ENCODE results near the gene PAPSS1. TPM values are rescaled to one million over a fixed set of nuclear protein-coding genes. Genes with fewer than 3 reads are reported as not detected.

PAPSS1 gene
- total and polyA plus RNA-seq, 2 donors from 2014 or later = 28.1 to 47.7 TPM

DNA sequence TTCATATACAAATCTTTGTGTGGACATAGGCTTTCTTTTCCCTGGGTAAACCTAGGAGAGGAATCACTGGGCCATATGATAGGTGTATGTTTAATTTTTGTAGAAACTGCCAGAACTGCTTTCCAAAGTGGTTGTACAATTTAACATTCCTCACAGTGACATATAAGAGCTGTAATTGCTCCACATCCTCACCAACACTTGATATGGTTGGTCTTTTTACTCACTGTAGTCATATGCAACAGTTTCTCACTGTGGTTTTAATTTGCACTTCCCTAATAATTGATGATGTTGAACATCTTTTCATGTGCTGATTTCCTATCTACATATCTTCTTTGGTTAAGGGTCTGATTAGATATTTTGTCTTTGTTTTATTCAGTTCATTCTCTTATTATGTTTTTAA lies 24.5 kb upstream of the PAPSS1 start:
- Histone ChIP-seq H3K27me3 (ENCODE audit: control insufficient read depth, insufficient read depth, low read length) (no peaks in the 10 kb centered on the region), H3K9ac (ENCODE audit: low read length in 3 of 3) (no peak overlapping the region), H3K36me3 (ENCODE audit: control insufficient read depth in 2 of 3, insufficient read depth in 3 of 3, low read length in 3 of 3) (no peaks in the 10 kb centered on the region), H3K4me1 (ENCODE audit: control insufficient read depth in 2 of 3, insufficient read depth in 2 of 3, low read depth in 1 of 3, low read length in 3 of 3) (peaks cover 0 to 3% (median 2%) of the 10 kb centered on the region in 3 donors), H3K27ac (ENCODE audit: low read depth in 2 of 2, low read length in 2 of 2) (no peak overlapping the region), H3K4me3 (ENCODE audit: low read length in 3 of 3) (no peak overlapping the region), H3K9me3 (ENCODE audit: control insufficient read depth in 2 of 3, insufficient read depth in 1 of 3, low read length in 3 of 3) (no peaks in the 10 kb centered on the region)
- no peak for FAIRE-seq
- intact Hi-C loops (cut with DNase I) = no loop called here
- no peak for DNase-seq
- TF ChIP-seq, protein P1, sequence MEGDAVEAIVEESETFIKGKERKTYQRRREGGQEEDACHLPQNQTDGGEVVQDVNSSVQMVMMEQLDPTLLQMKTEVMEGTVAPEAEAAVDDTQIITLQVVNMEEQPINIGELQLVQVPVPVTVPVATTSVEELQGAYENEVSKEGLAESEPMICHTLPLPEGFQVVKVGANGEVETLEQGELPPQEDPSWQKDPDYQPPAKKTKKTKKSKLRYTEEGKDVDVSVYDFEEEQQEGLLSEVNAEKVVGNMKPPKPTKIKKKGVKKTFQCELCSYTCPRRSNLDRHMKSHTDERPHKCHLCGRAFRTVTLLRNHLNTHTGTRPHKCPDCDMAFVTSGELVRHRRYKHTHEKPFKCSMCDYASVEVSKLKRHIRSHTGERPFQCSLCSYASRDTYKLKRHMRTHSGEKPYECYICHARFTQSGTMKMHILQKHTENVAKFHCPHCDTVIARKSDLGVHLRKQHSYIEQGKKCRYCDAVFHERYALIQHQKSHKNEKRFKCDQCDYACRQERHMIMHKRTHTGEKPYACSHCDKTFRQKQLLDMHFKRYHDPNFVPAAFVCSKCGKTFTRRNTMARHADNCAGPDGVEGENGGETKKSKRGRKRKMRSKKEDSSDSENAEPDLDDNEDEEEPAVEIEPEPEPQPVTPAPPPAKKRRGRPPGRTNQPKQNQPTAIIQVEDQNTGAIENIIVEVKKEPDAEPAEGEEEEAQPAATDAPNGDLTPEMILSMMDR (IDR thresholded peaks at IDR 0.05; ENCODE audit: borderline replicate concordance, extremely low read depth, insufficient read depth) = no peak

- intact Hi-C loops (cut with DNase I) = no loop called here
- peaks cover 0 to 3% (median 2%) of the 10 kb centered on the region in 3 donors for H3K4me1 ChIP-seq (ENCODE audit: control insufficient read depth in 2 of 3, insufficient read depth in 2 of 3, low read depth in 1 of 3, low read length in 3 of 3)
- FAIRE-seq (no peak), DNase-seq (no peak)
- H3K36me3 ChIP-seq (ENCODE audit: control insufficient read depth in 2 of 3, insufficient read depth in 3 of 3, low read length in 3 of 3) = no peaks in the 10 kb centered on the region
- no peaks in the 10 kb centered on the region for H3K9me3 ChIP-seq (ENCODE audit: control insufficient read depth in 2 of 3, insufficient read depth in 1 of 3, low read length in 3 of 3)
- no peak overlapping the region for H3K4me3 ChIP-seq (ENCODE audit: low read length in 3 of 3)
- TF ChIP-seq, protein P1 (IDR thresholded peaks at IDR 0.05; ENCODE audit: borderline replicate concordance, extremely low read depth, insufficient read depth) = no peak
- no peak overlapping the region for H3K9ac ChIP-seq (ENCODE audit: low read length in 3 of 3)
- no peak overlapping the region for H3K27ac ChIP-seq (ENCODE audit: low read depth in 2 of 2, low read length in 2 of 2)
- no peaks in the 10 kb centered on the region for H3K27me3 ChIP-seq (ENCODE audit: control insufficient read depth, insufficient read depth, low read length)
Measured at GRCh38 chr4:107743532-107743931, 23.5 kb upstream of the PAPSS1 start.

DNA sequence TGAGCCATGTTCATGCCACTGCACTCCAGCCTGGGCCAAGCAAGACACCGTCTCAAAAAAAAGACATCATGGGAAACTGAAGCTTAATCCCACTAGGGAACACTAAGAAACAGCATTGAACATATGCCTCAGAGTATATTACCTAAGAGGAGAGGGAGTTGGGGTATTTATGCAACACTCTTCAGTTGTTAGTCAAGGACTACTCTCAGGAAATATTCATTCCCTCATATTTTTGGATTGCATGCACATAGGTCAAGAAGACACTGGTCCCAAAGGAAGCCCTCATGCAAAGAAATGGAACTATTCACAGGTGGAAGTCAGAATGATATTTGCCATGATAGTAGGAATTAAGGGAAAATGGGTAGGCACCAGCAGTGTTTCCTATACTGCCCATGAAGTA lies 22.8 kb upstream of the PAPSS1 start:
- intact Hi-C loops (cut with DNase I) = no loop called here
- Histone ChIP-seq H3K9ac (ENCODE audit: low read length in 3 of 3) (no peak overlapping the region), H3K4me1 (ENCODE audit: control insufficient read depth in 2 of 3, insufficient read depth in 2 of 3, low read depth in 1 of 3, low read length in 3 of 3) (peaks cover 0 to 3% (median 2%) of the 10 kb centered on the region in 3 donors), H3K4me3 (ENCODE audit: low read length in 3 of 3) (no peak overlapping the region), H3K36me3 (ENCODE audit: control insufficient read depth in 2 of 3, insufficient read depth in 3 of 3, low read length in 3 of 3) (no peaks in the 10 kb centered on the region), H3K27ac (ENCODE audit: low read depth in 2 of 2, low read length in 2 of 2) (no peak overlapping the region), H3K9me3 (ENCODE audit: control insufficient read depth in 2 of 3, insufficient read depth in 1 of 3, low read length in 3 of 3) (no peaks in the 10 kb centered on the region), H3K27me3 (ENCODE audit: control insufficient read depth, insufficient read depth, low read length) (no peaks in the 10 kb centered on the region)
- TF ChIP-seq, protein P1 (IDR thresholded peaks at IDR 0.05; ENCODE audit: borderline replicate concordance, extremely low read depth, insufficient read depth) = no peak
- DNase-seq (no peak), FAIRE-seq (no peak)

DNA sequence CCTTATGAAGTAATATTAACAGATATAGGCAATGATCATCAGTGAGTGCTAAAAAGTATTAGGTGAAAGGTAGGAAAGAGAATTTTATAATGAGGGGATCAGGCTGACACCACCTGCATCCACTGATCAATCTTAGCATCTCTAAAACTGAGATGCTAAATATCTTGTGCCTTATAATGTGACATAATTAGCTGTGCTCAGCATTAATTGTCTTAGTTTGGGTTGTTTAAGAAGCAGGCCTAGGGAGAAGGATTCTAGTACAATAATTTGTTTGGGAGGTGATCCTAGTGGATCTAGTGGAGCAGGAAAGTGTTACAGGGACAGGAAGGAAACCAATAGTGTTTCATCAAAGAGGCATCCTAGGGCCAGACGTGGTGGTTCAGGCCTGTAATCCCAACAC lies 22.2 kb upstream of the PAPSS1 start:
- Histone ChIP-seq H3K27ac (ENCODE audit: low read depth in 2 of 2, low read length in 2 of 2) (no peak overlapping the region), H3K9ac (ENCODE audit: low read length in 3 of 3) (no peak overlapping the region), H3K4me1 (ENCODE audit: control insufficient read depth in 2 of 3, insufficient read depth in 2 of 3, low read depth in 1 of 3, low read length in 3 of 3) (peaks cover 0 to 3% (median 2%) of the 10 kb centered on the region in 3 donors), H3K36me3 (ENCODE audit: control insufficient read depth in 2 of 3, insufficient read depth in 3 of 3, low read length in 3 of 3) (no peaks in the 10 kb centered on the region), H3K27me3 (ENCODE audit: control insufficient read depth, insufficient read depth, low read length) (no peaks in the 10 kb centered on the region), H3K4me3 (ENCODE audit: low read length in 3 of 3) (no peak overlapping the region), H3K9me3 (ENCODE audit: control insufficient read depth in 2 of 3, insufficient read depth in 1 of 3, low read length in 3 of 3) (no peaks in the 10 kb centered on the region)
- TF ChIP-seq, protein P1 (IDR thresholded peaks at IDR 0.05; ENCODE audit: borderline replicate concordance, extremely low read depth, insufficient read depth) = no peak
- FAIRE-seq = no peak
- intact Hi-C loops (cut with DNase I) = no loop called here
- DNase-seq = no peak

Measured in kidney (tissue), 14 donors.